H1 (cell line): Measurements from ENCODE around the gene DOP1B. TPM values are rescaled to one million over a fixed set of nuclear protein-coding genes. Genes with fewer than 3 reads are reported as not detected.

ENCODE experiments used
- CTCF ChIA-PET: fragments of 300-600 bp; sonication (Branson Sonifier 250); formaldehyde crosslinking; loops from one replicate; lab custom pipeline; 2021; ENCODE audit not compliant: partially characterized antibody; lab: Charles Lee
- POLR2A ChIA-PET: fragments of 300-600 bp; sonication (Branson Sonifier 250); formaldehyde crosslinking; loops from one replicate; lab custom pipeline; 2021; ENCODE audit warnings: inconsistent platforms; ENCODE audit not compliant: partially characterized antibody; lab: Charles Lee
- DNase-seq, 2 experiments: peaks; one replicate each; pipeline versions ENCODE4 v3.0.0 to v3.0.0-alpha.2; 2010 to 2022; ENCODE audit warnings: low spot score in 2 of 2, low read depth in 1 of 2, mixed read lengths in 1 of 2
- FAIRE-seq: peaks from 2 replicates; lab custom pipeline; 2011; peaks lifted over from hg19 to GRCh38; lab: Jason Lieb, UNC
- H2AFZ ChIP-seq: 2 replicates; pipeline ENCODE4 v1.8.1; 2012; ENCODE audit warnings: low read length, inconsistent platforms
- H2AK5ac ChIP-seq: 2 replicates; pipeline ENCODE4 v1.6.1; 2013; ENCODE audit warnings: low read depth, low read length
- H2BK120ac ChIP-seq: replicated peaks from 2 replicates; pipeline ENCODE3; 2013; ENCODE audit warnings: low read depth, low read length, inconsistent platforms
- H2BK12ac ChIP-seq: 2 replicates; pipeline ENCODE4 v1.6.1; 2013; ENCODE audit warnings: low read depth, low read length
- H2BK15ac ChIP-seq: 2 replicates; pipeline ENCODE4 v1.6.1; 2013; ENCODE audit warnings: low read length
- H2BK20ac ChIP-seq: 2 replicates; pipeline ENCODE4 v1.6.1; 2013; ENCODE audit warnings: low read length
- H2BK5ac ChIP-seq: 2 replicates; pipeline ENCODE4 v1.6.1; 2013; ENCODE audit warnings: low read depth, low read length
- H3K14ac ChIP-seq: 2 replicates; pipeline ENCODE4 v1.6.1; 2013; ENCODE audit warnings: inconsistent platforms; ENCODE audit not compliant: insufficient read length
- H3K18ac ChIP-seq: 2 replicates; pipeline ENCODE4 v1.6.1; 2013; ENCODE audit warnings: low read length; ENCODE audit errors: extremely low read depth
- H3K23ac ChIP-seq: 2 replicates; pipeline ENCODE4 v1.6.1; 2013; ENCODE audit warnings: inconsistent platforms; ENCODE audit not compliant: insufficient read length
- H3K23me2 ChIP-seq: 2 replicates; pipeline ENCODE4 v1.6.1; 2013; ENCODE audit warnings: low read depth, low read length
- H3K27ac ChIP-seq: 2 replicates; pipeline ENCODE4 v1.6.1; 2011; ENCODE audit warnings: low read depth, low read length, inconsistent platforms
- H3K27me3 ChIP-seq, 4 experiments: replicated peaks in 1 of 4; 1 replicate in 1 of 4; 2 replicates in 3 of 4; pipeline versions ENCODE4 v1.6.1 to v1.8.1; 2011 to 2013; ENCODE audit warnings: low read length in 3 of 4, mild to moderate bottlenecking in 3 of 4, inconsistent platforms in 2 of 4, mixed read lengths in 2 of 4, moderate library complexity in 1 of 4; ENCODE audit not compliant: control insufficient read depth in 3 of 4, insufficient read depth in 3 of 4; ENCODE audit errors: extremely low read depth in 1 of 4
- H3K36me3 ChIP-seq, 4 experiments: 2 replicates each; pipeline versions ENCODE4 v1.6.1 to v1.8.1; 2011 to 2013; ENCODE audit warnings: mild to moderate bottlenecking in 4 of 4, low read length in 3 of 4, moderate library complexity in 2 of 4, control low read depth in 1 of 4, inconsistent platforms in 1 of 4; ENCODE audit not compliant: insufficient read depth in 4 of 4, control insufficient read depth in 2 of 4
- H3K4ac ChIP-seq: replicated peaks from 2 replicates; pipeline ENCODE3; 2013; ENCODE audit warnings: low read length, low read depth, mixed read lengths, inconsistent platforms; ENCODE audit not compliant: insufficient read length
- H3K4me1 ChIP-seq, 4 experiments: replicated peaks in 1 of 4; 1 replicate in 1 of 4; 2 replicates in 3 of 4; pipeline versions ENCODE4 v1.6.1 to v1.8.1; 2011 to 2013; ENCODE audit warnings: low read length in 3 of 4, inconsistent platforms in 2 of 4, mixed read lengths in 1 of 4; ENCODE audit not compliant: insufficient read depth in 4 of 4, control insufficient read depth in 3 of 4
- H3K4me2 ChIP-seq, 2 experiments: 2 replicates each; pipeline versions ENCODE4 v1.6.1 to v1.8.1; 2011 to 2013; ENCODE audit warnings: low read depth in 2 of 2, low read length in 2 of 2, control low read depth in 1 of 2, inconsistent platforms in 1 of 2, mild to moderate bottlenecking in 1 of 2; ENCODE audit not compliant: insufficient read depth in 1 of 2
- H3K4me3 ChIP-seq, 4 experiments: fragments of 200-600, 300-600 bp in 1 of 4; sonication (generic), shearing (Covaris generic), sonication (Bioruptor Twin) in 1 of 4; 2 replicates each; pipeline versions ENCODE4 v1.5.1 to v1.8.1; 2011 to 2016; ENCODE audit warnings: low read length in 4 of 4, low read depth in 3 of 4, control low read depth in 2 of 4, inconsistent platforms in 2 of 4, mild to moderate bottlenecking in 2 of 4, mixed read lengths in 1 of 4, moderate library complexity in 1 of 4; ENCODE audit not compliant: insufficient read depth in 2 of 4; ENCODE audit errors: extremely low read depth in 1 of 4
- H3K56ac ChIP-seq: replicated peaks from 2 replicates; pipeline ENCODE3; 2013; ENCODE audit warnings: low read depth, mild to moderate bottlenecking, mixed read lengths, low read length, inconsistent platforms; ENCODE audit not compliant: insufficient read length
- H3K79me1 ChIP-seq: 2 replicates; pipeline ENCODE4 v1.6.1; 2013; ENCODE audit warnings: low read depth, low read length, control low read depth
- H3K79me2 ChIP-seq, 2 experiments: 2 replicates each; pipeline versions ENCODE4 v1.6.1 to v1.8.1; 2012 to 2013; ENCODE audit warnings: low read length in 2 of 2, mild to moderate bottlenecking in 2 of 2, inconsistent platforms in 1 of 2; ENCODE audit not compliant: insufficient read depth in 2 of 2, control insufficient read depth in 1 of 2
- H3K9ac ChIP-seq, 4 experiments: replicated peaks in 1 of 4; 1 replicate in 1 of 4; 2 replicates in 3 of 4; pipeline versions ENCODE4 v1.6.1 to v1.8.1; 2011 to 2013; ENCODE audit warnings: low read depth in 3 of 4, low read length in 3 of 4, control low read depth in 2 of 4, mild to moderate bottlenecking in 2 of 4, moderate library complexity in 2 of 4, inconsistent platforms in 1 of 4; ENCODE audit errors: extremely low read depth in 1 of 4
- H3K9me3 ChIP-seq, 2 experiments: 2 replicates each; pipeline versions ENCODE4 v1.6.1 to v1.8.1; 2012 to 2013; ENCODE audit warnings: mild to moderate bottlenecking in 2 of 2, moderate library complexity in 2 of 2, control low read depth in 1 of 2, inconsistent platforms in 1 of 2, low read depth in 1 of 2, low read length in 1 of 2, mixed read lengths in 1 of 2; ENCODE audit not compliant: insufficient read depth in 2 of 2
- H4K20me1 ChIP-seq, 2 experiments: replicated peaks in 1 of 2; 2 replicates each; pipeline versions ENCODE3 to v1.8.1; 2011 to 2013; ENCODE audit warnings: inconsistent platforms in 2 of 2, low read length in 2 of 2, mild to moderate bottlenecking in 1 of 2; ENCODE audit not compliant: insufficient read depth in 2 of 2, control insufficient read depth in 1 of 2
- H4K5ac ChIP-seq: 2 replicates; pipeline ENCODE4 v1.6.1; 2013; ENCODE audit warnings: low read length, low read depth, mixed read lengths, inconsistent platforms; ENCODE audit not compliant: insufficient read length
- H4K8ac ChIP-seq: 2 replicates; pipeline ENCODE4 v1.8.0; 2013; ENCODE audit warnings: mild to moderate bottlenecking, moderate library complexity, low read length, inconsistent platforms; ENCODE audit not compliant: insufficient read depth; ENCODE audit errors: extremely low read depth
- H4K91ac ChIP-seq: replicated peaks from 2 replicates; pipeline ENCODE3; 2013; ENCODE audit warnings: low read length, mixed read lengths, inconsistent platforms; ENCODE audit not compliant: insufficient read length
- ATF2 ChIP-seq: IDR thresholded peaks from 2 replicates; pipeline ENCODE4 v1.6.1; 2012; ENCODE audit warnings: low read length, inconsistent platforms
- CBX5 ChIP-seq: fragments of 300-800, 300-1000 bp; sonication (generic); IDR thresholded peaks from 2 replicates; pipeline ENCODE4 v1.7.1; 2016; ENCODE audit warnings: antibody characterized with exemption, low read length, low read depth
- CHD2 ChIP-seq: IDR thresholded peaks from 2 replicates; pipeline ENCODE4 v1.6.1; 2012; ENCODE audit warnings: low read length, improper control_type of control experiment
- FOSL1 ChIP-seq: IDR thresholded peaks from 2 replicates; pipeline ENCODE4 v1.6.1; 2011; ENCODE audit warnings: mild to moderate bottlenecking, low read depth, low read length, moderate library complexity; ENCODE audit not compliant: insufficient read depth
- GTF2F1 ChIP-seq: IDR thresholded peaks from 2 replicates; pipeline ENCODE4 v1.6.1; 2012; ENCODE audit warnings: low read depth, low read length, improper control_type of control experiment, borderline replicate concordance
- HDAC2 ChIP-seq, 2 experiments: fragments of 300-600 bp in 1 of 2; sonication (generic) in 1 of 2; IDR thresholded peaks; 2 replicates each; pipeline ENCODE4 v1.6.1; 2011 to 2012; ENCODE audit warnings: low read depth in 2 of 2, low read length in 2 of 2, mild to moderate bottlenecking in 2 of 2, moderate library complexity in 2 of 2, borderline replicate concordance in 1 of 2, inconsistent platforms in 1 of 2
- MAFK ChIP-seq: IDR thresholded peaks from 2 replicates; pipeline ENCODE4 v1.6.1; 2012; ENCODE audit warnings: low read depth, mild to moderate bottlenecking, improper control_type of control experiment, low read length
- RFX5 ChIP-seq: IDR thresholded peaks from 2 replicates; pipeline ENCODE4 v1.6.1; 2011; ENCODE audit warnings: low read depth, low read length, improper control_type of control experiment, borderline replicate concordance
- RXRA ChIP-seq: IDR thresholded peaks from 2 replicates; pipeline ENCODE4 v1.6.1; 2011; ENCODE audit warnings: low read depth, mild to moderate bottlenecking, low read length, moderate library complexity; ENCODE audit not compliant: insufficient read depth
- SIRT6 ChIP-seq: IDR thresholded peaks from one replicate; pipeline ENCODE4 v1.7.1; 2012; ENCODE audit warnings: low read length, inconsistent platforms
- SRF ChIP-seq: IDR thresholded peaks from 2 replicates; pipeline ENCODE4 v1.6.1; 2011; ENCODE audit warnings: mild to moderate bottlenecking, low read depth, low read length, moderate library complexity
- TBP ChIP-seq: IDR thresholded peaks from 2 replicates; pipeline ENCODE4 v1.6.1; 2011; ENCODE audit warnings: low read depth, low read length, improper control_type of control experiment
- YY1 ChIP-seq: IDR thresholded peaks from 2 replicates; pipeline ENCODE4 v1.6.1; 2011; ENCODE audit warnings: low read depth, mild to moderate bottlenecking, low read length
- WGBS, 2 experiments: shearing (Covaris generic) in 1 of 2; methylation state at CpG; one replicate each; pipeline versions ENCODE4 v1.1.6 to v1.1.7; 2013 to 2015; ENCODE audit warnings: low lambda C conversion rate in 2 of 2, mixed read lengths in 2 of 2, inconsistent platforms in 1 of 2, low coverage in 1 of 2, missing lambda C conversion rate in 1 of 2; ENCODE audit not compliant: insufficient replicate concordance in 2 of 2, insufficient coverage in 1 of 2, insufficient read length in 1 of 2; ENCODE audit errors: extremely low coverage in 1 of 2, missing lambda C conversion rate in 1 of 2; 5-methylcytosine and 5-hydroxymethylcytosine counted together
- polyA plus RNA-seq, 7 experiments: library from polyadenylated mRNA; depleted of rRNA in 3 of 7; stranded (reverse) in 5 of 7; unstranded in 2 of 7; fragments of >200 nt in 5 of 7; fragments of 200-250 nt in 2 of 7; gene quantifications; 1 replicate in 5 of 7; 2 replicates in 1 of 7; 4 replicates in 1 of 7; pipeline versions ENCODE4 v1.2.1 to v1.2.3, GENCODE V29; 2011 to 2013; ENCODE audit warnings: missing spikeins in 2 of 7, mixed read lengths in 2 of 7
- total RNA-seq: library from RNA; stranded (reverse); fragmentation: NEBNext Ultra II Directional; extraction: Animal tissue kit (Norgen Biotek cat#: 25700); gene quantifications from 2 replicates; pipeline ENCODE4 v1.2.1, GENCODE V29; 2021

Gene DOP1B
- total and polyA plus RNA-seq, 2 of the 8 experiments (the other 6 are each of a cell fraction or from before 2014, with no cell fraction given), result 2.8 to 9.9 TPM

- FAIRE-seq (no peak), DNase-seq (no peak)
- Histone ChIP-seq H2BK120ac (no peak overlapping the region), H3K23ac (no peak overlapping the region), H3K4me2 (no peak overlapping the region), H3K56ac (no peak overlapping the region), H2AK5ac (no peak overlapping the region), H3K27ac (no peak overlapping the region), H3K9ac (no peak overlapping the region), H4K91ac (no peak overlapping the region), H2BK5ac (no peak overlapping the region), H3K14ac (no peak overlapping the region), H4K20me1 (no peaks in the 10 kb centered on the region), H3K4me1 (no peaks in the 10 kb centered on the region), H2AFZ (no peak overlapping the region), H3K18ac (no peak overlapping the region), H3K36me3 (no peaks in the 10 kb centered on the region), H3K23me2 (no peaks in the 10 kb centered on the region), H3K4me3 (no peak overlapping the region), H3K79me2 (no peaks in the 10 kb centered on the region), H3K79me1 (no peaks in the 10 kb centered on the region), H2BK15ac (no peak overlapping the region), H2BK12ac (no peak overlapping the region), H3K4ac (no peak overlapping the region), H3K27me3 (no peaks in the 10 kb centered on the region; a peak in 1 of 7 replicates), H4K5ac (no peak overlapping the region), H4K8ac (no peak overlapping the region), H3K9me3 (no peaks in the 10 kb centered on the region), H2BK20ac (no peak overlapping the region)
- WGBS, 2 experiments, result 81% methylated on average over 1 of the region's 1 CpG; no CpG with 5 or more reads in 1 of the 2 experiments
- CTCF ChIA-PET, result interaction anchor here (0.8 to 1.8 kb wide), 2 partner anchors 10 to 15 kb away, joined by 3 to 5 read pairs; no protein-coding TSS in a partner anchor
- POLR2A ChIA-PET, result no interaction called here
- TF ChIP-seq FOSL1, result no peak
- TF ChIP-seq CBX5, result no peak
- TF ChIP-seq RFX5, result no peak
- no peak for TF ChIP-seq HDAC2 (IDR thresholded peaks at IDR 0.05; ENCODE audit: borderline replicate concordance in 1 of 2, low read depth in 2 of 2, low read length in 2 of 2)
- no peak for TF ChIP-seq RXRA
- no peak for TF ChIP-seq SRF
- TF ChIP-seq SIRT6, result no peak
- TF ChIP-seq MAFK, result no peak
- no peak for TF ChIP-seq GTF2F1
- no peak for TF ChIP-seq ATF2
- TF ChIP-seq YY1, result no peak
- TF ChIP-seq TBP, result no peak
- TF ChIP-seq CHD2, result no peak
Measured at GRCh38 chr21:36195613-36196012, 39.0 kb downstream of the DOP1B start.
